Choroid plexus epithelial cell (primary cell): ENCODE data around the gene COMMD9.

Source experiments
- DNase-seq: peaks from one replicate; pipeline ENCODE4 v3.0.0-alpha.2; 2010; ENCODE audit warnings: low read depth
- H3K4me3 ChIP-seq: 2 replicates; pipeline ENCODE4 v1.5.1; 2011; ENCODE audit warnings: low read depth, mild to moderate bottlenecking, control low read depth, low read length, moderate library complexity
- CTCF ChIP-seq: conservative IDR thresholded peaks from 2 replicates; pipeline ENCODE4 v1.5.1; 2011; ENCODE audit warnings: low read depth, mild to moderate bottlenecking, control low read depth, inconsistent platforms, low read length, moderate library complexity

The COMMD9 gene

GRCh38 chr11:36241497-36241896, 47.7 kb downstream of the COMMD9 start:
- no peak for DNase-seq
- H3K4me3 ChIP-seq: no peak overlapping the region
- TF ChIP-seq CTCF: no peak

GRCh38 chr11:36240801-36241200, 48.4 kb downstream of the COMMD9 start:
- no peak for DNase-seq
- no peak overlapping the region for H3K4me3 ChIP-seq
- no peak for TF ChIP-seq CTCF

GRCh38 chr11:36240173-36240572, 49.1 kb downstream of the COMMD9 start:
- no peak for TF ChIP-seq CTCF
- no peak overlapping the region for H3K4me3 ChIP-seq
- no peak for DNase-seq

- TF ChIP-seq CTCF: no peak
- H3K4me3 ChIP-seq: no peak overlapping the region
- DNase-seq: no peak
Observed at GRCh38 chr11:36239636-36240035, 49.6 kb downstream of the COMMD9 start.

- DNase-seq: no peak
- TF ChIP-seq CTCF: no peak
- H3K4me3 ChIP-seq: no peak overlapping the region
Observed at GRCh38 chr11:36238881-36239280, 50.3 kb downstream of the COMMD9 start.

- H3K4me3 ChIP-seq: no peak overlapping the region
- TF ChIP-seq CTCF: no peak
- no peak for DNase-seq
Observed at GRCh38 chr11:36238036-36238631, 51.1 kb downstream of the COMMD9 start.

- no peak overlapping the region for H3K4me3 ChIP-seq
- DNase-seq: no peak
- TF ChIP-seq CTCF: no peak
Observed at GRCh38 chr11:36237391-36237790, 51.8 kb downstream of the COMMD9 start.
